ENCODE data around the gene TXNDC16.

The TXNDC16 gene

DNA sequence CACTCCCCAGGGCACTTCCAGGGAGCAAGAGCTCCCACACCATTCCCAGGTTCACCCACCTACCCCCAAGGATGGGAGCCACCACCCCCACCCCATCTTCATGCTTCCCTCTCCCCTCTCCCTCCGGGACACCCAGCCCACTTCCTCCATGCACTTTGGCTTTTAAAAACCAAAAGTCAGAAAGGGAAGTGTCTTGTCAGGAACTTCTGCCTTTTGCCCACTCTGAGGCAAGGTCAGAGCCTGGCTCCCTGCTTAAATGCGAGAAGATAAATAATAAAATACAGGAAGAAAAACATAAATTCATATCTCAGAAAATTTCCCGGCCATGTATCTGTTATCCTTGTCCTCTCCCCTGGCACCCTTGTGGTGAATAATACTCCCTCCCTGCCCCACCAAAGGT is 156.6 kb downstream of the TXNDC16 start:
- TF ChIP-seq, protein P1, sequence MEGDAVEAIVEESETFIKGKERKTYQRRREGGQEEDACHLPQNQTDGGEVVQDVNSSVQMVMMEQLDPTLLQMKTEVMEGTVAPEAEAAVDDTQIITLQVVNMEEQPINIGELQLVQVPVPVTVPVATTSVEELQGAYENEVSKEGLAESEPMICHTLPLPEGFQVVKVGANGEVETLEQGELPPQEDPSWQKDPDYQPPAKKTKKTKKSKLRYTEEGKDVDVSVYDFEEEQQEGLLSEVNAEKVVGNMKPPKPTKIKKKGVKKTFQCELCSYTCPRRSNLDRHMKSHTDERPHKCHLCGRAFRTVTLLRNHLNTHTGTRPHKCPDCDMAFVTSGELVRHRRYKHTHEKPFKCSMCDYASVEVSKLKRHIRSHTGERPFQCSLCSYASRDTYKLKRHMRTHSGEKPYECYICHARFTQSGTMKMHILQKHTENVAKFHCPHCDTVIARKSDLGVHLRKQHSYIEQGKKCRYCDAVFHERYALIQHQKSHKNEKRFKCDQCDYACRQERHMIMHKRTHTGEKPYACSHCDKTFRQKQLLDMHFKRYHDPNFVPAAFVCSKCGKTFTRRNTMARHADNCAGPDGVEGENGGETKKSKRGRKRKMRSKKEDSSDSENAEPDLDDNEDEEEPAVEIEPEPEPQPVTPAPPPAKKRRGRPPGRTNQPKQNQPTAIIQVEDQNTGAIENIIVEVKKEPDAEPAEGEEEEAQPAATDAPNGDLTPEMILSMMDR (IDR thresholded peaks at IDR 0.05; ENCODE audit: borderline replicate concordance, insufficient read depth, low read depth, low read length): no peak
- H3K4me3 ChIP-seq (ENCODE audit: low read depth, low read length): no peak overlapping the region

DNA sequence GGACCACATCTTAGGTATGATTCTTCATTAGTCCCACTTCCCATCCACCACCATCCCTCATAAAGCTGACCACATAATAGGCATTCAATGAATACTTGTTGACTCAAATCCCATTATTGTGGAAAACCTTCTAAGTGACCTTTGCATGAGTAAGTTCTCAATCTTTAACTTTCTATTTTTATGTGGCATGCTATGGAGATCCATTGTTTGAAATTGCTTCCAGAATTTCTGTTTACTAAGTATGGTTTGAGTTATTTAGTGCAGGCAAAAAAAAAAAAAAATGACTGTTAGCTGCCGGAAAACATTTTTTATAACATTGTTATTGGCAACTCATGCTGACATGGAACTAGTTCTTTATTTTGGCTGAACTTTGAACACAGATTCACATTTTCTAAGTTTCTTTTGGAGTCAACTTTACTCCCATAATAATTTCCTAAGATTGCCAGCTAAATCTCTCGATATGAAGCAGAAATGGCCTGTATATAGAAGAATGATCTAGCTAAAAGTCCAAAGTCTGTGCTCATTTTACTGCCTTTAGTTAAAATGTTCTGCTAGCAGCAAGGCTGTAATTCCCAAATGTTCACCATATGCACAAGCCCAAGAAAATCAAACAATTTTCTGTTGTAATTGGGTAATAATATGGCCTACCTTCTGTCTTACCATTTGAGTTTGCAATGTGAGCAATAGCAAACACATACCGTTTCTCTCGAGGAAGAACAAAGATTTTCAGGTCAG is 160.3 kb downstream of the TXNDC16 start:
- H3K4me3 ChIP-seq (ENCODE audit: low read depth, low read length): no peak overlapping the region
- TF ChIP-seq, protein P1 (IDR thresholded peaks at IDR 0.05; ENCODE audit: borderline replicate concordance, insufficient read depth, low read depth, low read length): no peak

Measured in GM12875 (cell line).